SH-SY5Y (cell line): ENCODE data around the gene ZNF649.

ENCODE experiments used
- GATA2 ChIP-seq: IDR thresholded peaks from 2 replicates; pipeline ENCODE4 v1.6.1; 2011; ENCODE audit warnings: mild to moderate bottlenecking, low read depth, low read length
- GATA3 ChIP-seq: IDR thresholded peaks from 2 replicates; pipeline ENCODE4 v1.6.1; 2011; ENCODE audit warnings: low read depth, mild to moderate bottlenecking, low read length, moderate library complexity

DNA sequence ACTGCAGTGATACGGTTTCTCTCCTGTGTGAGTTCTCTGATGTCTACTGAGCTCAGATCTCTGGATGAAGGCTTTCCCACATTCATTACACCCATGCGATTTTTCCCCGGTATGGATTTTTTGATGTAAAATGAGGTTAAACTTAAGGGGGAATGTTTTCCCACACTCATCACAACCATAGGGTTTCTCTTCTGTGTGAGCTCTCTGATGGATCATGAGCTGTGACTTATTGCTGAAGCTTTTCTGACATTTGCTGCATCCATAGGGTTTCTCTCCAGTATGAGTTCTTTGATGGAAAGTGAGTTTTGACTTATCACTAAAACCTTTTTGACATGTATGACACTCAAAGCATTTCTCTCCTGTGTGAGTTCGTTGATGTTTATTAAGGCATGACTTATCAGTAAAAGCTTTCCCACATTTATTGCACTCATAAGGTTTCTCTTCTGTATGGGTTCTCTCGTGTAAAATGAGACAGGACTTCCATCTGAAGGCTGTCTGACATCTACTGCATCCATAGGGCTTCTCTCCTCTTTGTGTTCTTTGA lies 10.6 kb upstream of the ZNF649 start:
- TF ChIP-seq GATA2 (no peak), GATA3 (no peak)
